Measurements from ENCODE around the gene SESTD1. TPM values are rescaled to one million over a fixed set of nuclear protein-coding genes. Genes with fewer than 3 reads are reported as not detected.

The SESTD1 gene
- total RNA-seq, 4 donors from 2014 or later, result 8.0 to 24.1 (median 10.5) TPM

- H3K36me3 ChIP-seq, result no peaks in the 10 kb centered on the region
- H3K4me3 ChIP-seq, result peak overlapping the region; percentile 91
- no peaks in the 10 kb centered on the region for H3K9me3 ChIP-seq
- 36% methylated on average over 5 of the region's 5 CpGs for WGBS
- TF ChIP-seq POLR2A (IDR thresholded peaks at IDR 0.05), result no peak
- no peak for TF ChIP-seq CTCF (IDR thresholded peaks at IDR 0.05)
- no peak for TF ChIP-seq POLR2AphosphoS5 (IDR thresholded peaks at IDR 0.05)
- TF ChIP-seq EP300 (IDR thresholded peaks at IDR 0.05), result no peak
- peak overlapping the region; percentile 96 for H3K27ac ChIP-seq
- H3K4me1 ChIP-seq, result peaks cover 25% of the 10 kb centered on the region
- DNase-seq (ENCODE audit: low spot score in 2 of 2), result no peak
- H3K27me3 ChIP-seq, result no peaks in the 10 kb centered on the region
These were observed 464 bp upstream of the SESTD1 start for GRCh38 chr2:179265082-179265510.

- Histone ChIP-seq H3K27me3 (no peaks in the 10 kb centered on the region), H3K4me1 (peaks cover 28% of the 10 kb centered on the region), H3K4me3 (peak overlapping the region; percentile 91), H3K36me3 (no peaks in the 10 kb centered on the region), H3K27ac (peak overlapping the region; percentile 96), H3K9me3 (no peaks in the 10 kb centered on the region)
- DNase-seq (ENCODE audit: low spot score in 2 of 2), result peak; percentile 82 to 86
- WGBS, result 2% methylated on average over 10 of the region's 62 CpGs
- no peak for TF ChIP-seq EP300 (IDR thresholded peaks at IDR 0.05)
- peak in 1 of 3 donors; percentile 30 for TF ChIP-seq POLR2AphosphoS5 (IDR thresholded peaks at IDR 0.05)
These were observed 925 bp downstream of the SESTD1 start for GRCh38 chr2:179263446-179264367.

GRCh38 chr2:179263015-179263414 lies 1.6 kb downstream of the SESTD1 start:
- Histone ChIP-seq H3K9me3 (no peaks in the 10 kb centered on the region), H3K4me1 (peaks cover 28% of the 10 kb centered on the region), H3K4me3 (peak overlapping the region; percentile 91), H3K36me3 (no peaks in the 10 kb centered on the region), H3K27ac (peak overlapping the region; percentile 96), H3K27me3 (no peaks in the 10 kb centered on the region)
- DNase-seq (ENCODE audit: low spot score in 2 of 2), result no peak
- 32% methylated on average over 4 of the region's 4 CpGs for WGBS
- TF ChIP-seq POLR2AphosphoS5 (IDR thresholded peaks at IDR 0.05) (no peak), CTCF (IDR thresholded peaks at IDR 0.05) (no peak), POLR2A (IDR thresholded peaks at IDR 0.05) (no peak), EP300 (IDR thresholded peaks at IDR 0.05) (no peak)

DNA sequence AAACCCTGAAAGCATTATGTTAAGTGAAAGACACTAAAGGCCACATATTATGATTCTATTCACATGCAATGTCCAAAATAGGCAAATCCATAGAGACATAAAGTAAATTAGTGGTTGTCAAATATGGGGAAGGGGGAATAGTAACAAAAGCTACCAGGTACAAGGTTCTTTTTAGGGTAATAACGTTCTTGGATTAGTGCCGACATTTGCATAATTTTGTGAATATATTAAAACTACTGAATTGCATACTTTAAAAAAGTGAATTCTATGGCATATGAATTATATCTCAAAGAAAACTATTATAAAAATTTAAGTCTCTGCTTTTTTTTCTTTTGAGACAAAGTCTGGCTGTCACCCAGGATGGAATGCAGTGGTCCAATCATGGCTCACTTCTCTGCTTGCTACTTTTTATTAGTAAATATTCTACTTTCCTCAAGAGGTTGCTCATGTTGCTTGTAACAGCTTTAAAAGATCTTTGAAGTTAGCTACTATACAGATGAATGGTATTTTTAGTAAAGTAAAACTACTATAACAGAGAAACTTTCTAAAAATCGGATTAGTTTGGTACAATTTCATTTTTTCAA lies 2.5 kb downstream of the SESTD1 start:
- Histone ChIP-seq H3K36me3 (no peaks in the 10 kb centered on the region), H3K9me3 (no peaks in the 10 kb centered on the region), H3K27me3 (no peaks in the 10 kb centered on the region), H3K4me3 (peak overlapping the region; percentile 91), H3K4me1 (peaks cover 28% of the 10 kb centered on the region), H3K27ac (no peak overlapping the region)
- TF ChIP-seq CTCF (IDR thresholded peaks at IDR 0.05), result no peak
- no peak for TF ChIP-seq POLR2AphosphoS5 (IDR thresholded peaks at IDR 0.05)
- no peak for TF ChIP-seq EP300 (IDR thresholded peaks at IDR 0.05)
- TF ChIP-seq POLR2A (IDR thresholded peaks at IDR 0.05), result no peak
- DNase-seq (ENCODE audit: low spot score in 2 of 2), result no peak
- 86% methylated on average over 3 of the region's 3 CpGs for WGBS

- Histone ChIP-seq H3K27ac (no peak overlapping the region), H3K4me3 (no peak overlapping the region), H3K27me3 (no peaks in the 10 kb centered on the region), H3K36me3 (no peaks in the 10 kb centered on the region), H3K4me1 (peaks cover 28% of the 10 kb centered on the region), H3K9me3 (no peaks in the 10 kb centered on the region)
- TF ChIP-seq CTCF (IDR thresholded peaks at IDR 0.05), result no peak
- TF ChIP-seq POLR2AphosphoS5 (IDR thresholded peaks at IDR 0.05), result no peak
- TF ChIP-seq EP300 (IDR thresholded peaks at IDR 0.05), result no peak
- no peak for TF ChIP-seq POLR2A (IDR thresholded peaks at IDR 0.05)
- 97% methylated on average over 2 of the region's 2 CpGs for WGBS
- DNase-seq (ENCODE audit: low spot score in 2 of 2), result no peak
These were observed 3.3 kb downstream of the SESTD1 start for GRCh38 chr2:179261151-179261825.
